Spinal cord (tissue), 10 donors: ENCODE results near the gene ZRANB1. TPM values are rescaled to one million over a fixed set of nuclear protein-coding genes. Genes with fewer than 3 reads are reported as not detected.
A peak's percentile ranks its signal among the peaks of the same experiment; 100 is the strongest.
"Not testable (repeated sequence)": the region's sequence is repeated elsewhere in the genome, so short reads cannot be mapped to it uniquely, and the experiment has no call there.

Source experiments
- DNase-seq, 6 donors: peaks; one replicate each; pipeline versions ENCODE4 v3.0.0 to v3.0.0-alpha.2; 2013 to 2015; ENCODE audit warnings: low spot score in 6 of 6, low read depth in 4 of 6
- H3K27ac ChIP-seq: one replicate; pipeline ENCODE4 v1.5.1; 2013; ENCODE audit warnings: low read depth, low read length, control low read depth
- H3K27me3 ChIP-seq: one replicate; pipeline ENCODE4 v1.6.1; 2013; ENCODE audit warnings: low read length; ENCODE audit not compliant: control insufficient read depth, insufficient read depth
- H3K36me3 ChIP-seq: one replicate; pipeline ENCODE4 v1.6.1; 2013; ENCODE audit warnings: low read length; ENCODE audit not compliant: control insufficient read depth, insufficient read depth
- H3K4me1 ChIP-seq: one replicate; pipeline ENCODE4 v1.6.1; 2013; ENCODE audit warnings: low read length; ENCODE audit not compliant: control insufficient read depth, insufficient read depth
- H3K4me3 ChIP-seq: one replicate; pipeline ENCODE4 v1.5.1; 2013; ENCODE audit warnings: low read depth, low read length, control low read depth
- H3K9me3 ChIP-seq: one replicate; pipeline ENCODE4 v1.6.1; 2013; ENCODE audit warnings: low read length; ENCODE audit not compliant: control insufficient read depth, insufficient read depth
- WGBS: methylation state at CpG from one replicate; pipeline ENCODE4 v1.1.5; 2013; ENCODE audit warnings: missing lambda C conversion rate; ENCODE audit not compliant: insufficient coverage; 5-methylcytosine and 5-hydroxymethylcytosine counted together
- polyA plus RNA-seq, 2 donors: library from polyadenylated mRNA; unstranded; fragments of 120-200 nt; gene quantifications; one replicate each; pipeline ENCODE4 v1.2.1, GENCODE V29; 2013; ENCODE audit not compliant: insufficient read length in 2 of 2
- total RNA-seq, 2 donors: library from RNA; depleted of rRNA in 1 of 2; stranded (reverse); fragments of 120-200 nt in 1 of 2; fragments of >200 nt in 1 of 2; gene quantifications; one replicate each; pipeline versions ENCODE4 v1.2.3 to v1.2.4, GENCODE V29; 2013 to 2014
- donor health status: healthy.

ZRANB1 gene
- total and polyA plus RNA-seq, 4 donors: 25.5 to 47.3 (median 31.7) TPM

GRCh38 chr10:124906551-124907001 lies 35.3 kb upstream of the ZRANB1 start:
- Histone ChIP-seq H3K27ac (no peak overlapping the region), H3K27me3 (no peaks in the 10 kb centered on the region)

GRCh38 chr10:124909563-124909962 lies 32.4 kb upstream of the ZRANB1 start:
- 100% methylated on average over 1 of the region's 8 CpGs for WGBS
- DNase-seq: no peak
- Histone ChIP-seq H3K27ac (no peak overlapping the region), H3K4me1 (peaks cover 5% of the 10 kb centered on the region), H3K36me3 (no peaks in the 10 kb centered on the region), H3K4me3 (no peak overlapping the region), H3K9me3 (no peaks in the 10 kb centered on the region), H3K27me3 (no peaks in the 10 kb centered on the region)

More at GRCh38 chr10:124906551-124907001, 35.3 kb upstream of the ZRANB1 start:
- WGBS: 88% methylated on average over 4 of the region's 9 CpGs
- DNase-seq: no peak
- Histone ChIP-seq H3K9me3 (no peaks in the 10 kb centered on the region), H3K4me1 (peaks cover 5% of the 10 kb centered on the region), H3K4me3 (no peak overlapping the region), H3K36me3 (no peaks in the 10 kb centered on the region)

- H3K4me1 ChIP-seq: peaks cover 5% of the 10 kb centered on the region
- peak overlapping the region; percentile 86 for H3K27ac ChIP-seq
- 32% methylated on average over 14 of the region's 14 CpGs for WGBS
- DNase-seq: peak in 3 of 6 donors; percentile 28 to 62 (median 55)
- H3K36me3 ChIP-seq: no peaks in the 10 kb centered on the region
- H3K27me3 ChIP-seq: no peaks in the 10 kb centered on the region
- no peak overlapping the region for H3K4me3 ChIP-seq
- H3K9me3 ChIP-seq: no peaks in the 10 kb centered on the region
Observed at GRCh38 chr10:124911124-124912067, 30.5 kb upstream of the ZRANB1 start.

- Histone ChIP-seq H3K9me3 (no peaks in the 10 kb centered on the region), H3K27me3 (no peaks in the 10 kb centered on the region), H3K36me3 (no peaks in the 10 kb centered on the region), H3K27ac (peak overlapping the region; percentile 86), H3K4me3 (no peak overlapping the region), H3K4me1 (peaks cover 5% of the 10 kb centered on the region)
- 81% methylated on average over 2 of the region's 5 CpGs for WGBS
- DNase-seq: no peak
Observed at GRCh38 chr10:124912101-124912886, 29.6 kb upstream of the ZRANB1 start.

GRCh38 chr10:124913167-124913566 lies 28.8 kb upstream of the ZRANB1 start:
- no CpG with 5 or more reads among the region's 3 CpGs for WGBS
- Histone ChIP-seq H3K4me1 (peaks cover 8% of the 10 kb centered on the region), H3K27ac (no peak overlapping the region), H3K4me3 (no peak overlapping the region), H3K27me3 (no peaks in the 10 kb centered on the region), H3K9me3 (no peaks in the 10 kb centered on the region), H3K36me3 (no peaks in the 10 kb centered on the region)
- no peak for DNase-seq

GRCh38 chr10:124914398-124914797 lies 27.5 kb upstream of the ZRANB1 start:
- not testable (repeated sequence) for H3K27me3 ChIP-seq, H3K27ac ChIP-seq, DNase-seq, H3K9me3 ChIP-seq, H3K36me3 ChIP-seq, H3K4me3 ChIP-seq
- 96% methylated on average over 6 of the region's 16 CpGs for WGBS
- peaks cover 15% of the 10 kb centered on the region for H3K4me1 ChIP-seq

- H3K4me1 ChIP-seq: peaks cover 13% of the 10 kb centered on the region
- peak in 1 of 6 donors; percentile 12 for DNase-seq
Observed at GRCh38 chr10:124916098-124916584, 25.8 kb upstream of the ZRANB1 start.

GRCh38 chr10:124916585-124917427 lies 25.1 kb upstream of the ZRANB1 start:
- WGBS: under 1% methylated on average over 117 of the region's 126 CpGs
- H3K27ac ChIP-seq: peak overlapping the region; percentile 92
- H3K27me3 ChIP-seq: no peaks in the 10 kb centered on the region
- no peaks in the 10 kb centered on the region for H3K36me3 ChIP-seq
- peaks cover 12% of the 10 kb centered on the region for H3K4me1 ChIP-seq
- peak; percentile 86 to 99 (median 96) for DNase-seq
- no peaks in the 10 kb centered on the region for H3K9me3 ChIP-seq
- H3K4me3 ChIP-seq: peak overlapping the region; percentile 89

More at GRCh38 chr10:124916098-124916584, 25.8 kb upstream of the ZRANB1 start:
- Histone ChIP-seq H3K27me3 (no peaks in the 10 kb centered on the region), H3K27ac (peak overlapping the region; percentile 92), H3K4me3 (peak overlapping the region; percentile 75), H3K36me3 (no peaks in the 10 kb centered on the region), H3K9me3 (no peaks in the 10 kb centered on the region)
- WGBS: 0% methylated on average over 9 of the region's 13 CpGs
